ENCODE measurements around the gene LAP3.

DNA sequence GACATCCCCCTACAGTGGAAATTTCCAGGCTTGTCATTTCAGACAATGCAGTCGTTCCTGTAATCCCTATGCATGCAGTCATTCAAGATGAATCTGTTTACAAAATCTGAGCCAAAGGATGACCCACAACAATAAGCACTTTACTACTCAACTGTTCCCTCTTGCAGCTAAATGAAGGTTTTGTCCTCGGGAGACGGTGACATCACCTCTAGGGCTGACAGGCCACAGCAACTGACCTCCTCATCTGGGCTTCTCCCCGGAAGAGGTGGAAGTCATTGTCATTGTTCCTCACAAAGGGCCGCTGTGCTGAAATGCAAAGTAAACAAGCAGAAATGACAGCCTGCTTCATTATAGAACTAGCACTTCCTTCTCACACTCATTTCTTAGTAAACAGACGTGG, 32.8 kb upstream of the LAP3 start:
- no peak for TF ChIP-seq ELF4 (IDR thresholded peaks at IDR 0.05)
- no peak for TF ChIP-seq NFRKB (IDR thresholded peaks at IDR 0.05)
- no peak for TF ChIP-seq FOXA1 (IDR thresholded peaks at IDR 0.05)
- no peak for TF ChIP-seq TARDBP (IDR thresholded peaks at IDR 0.05)
